H1 (cell line): ENCODE measurements around the gene HSF2. TPM values are rescaled to one million over a fixed set of nuclear protein-coding genes. Genes with fewer than 3 reads are reported as not detected.
A peak's percentile ranks its signal among the peaks of the same experiment; 100 is the strongest.

ENCODE experiments used
- EP300 ChIP-seq, 2 experiments: IDR thresholded peaks; 1 replicate in 1 of 2; 2 replicates in 1 of 2; pipeline ENCODE4 v1.6.1; 2011 to 2012; ENCODE audit warnings: low read depth in 2 of 2, low read length in 2 of 2, mild to moderate bottlenecking in 2 of 2, borderline replicate concordance in 1 of 2, inconsistent platforms in 1 of 2, moderate library complexity in 1 of 2
- HDAC6 ChIP-seq: IDR thresholded peaks from one replicate; pipeline ENCODE4 v1.7.1; 2012; ENCODE audit warnings: low read depth, mild to moderate bottlenecking, inconsistent platforms, low read length, moderate library complexity
- JUND ChIP-seq: IDR thresholded peaks from 2 replicates; pipeline ENCODE4 v1.6.1; 2011; ENCODE audit warnings: mild to moderate bottlenecking, improper control_type of control experiment, low read length
- NANOG ChIP-seq: IDR thresholded peaks from 2 replicates; pipeline ENCODE4 v1.6.1; 2011; ENCODE audit warnings: low read length, low read depth, mild to moderate bottlenecking, inconsistent platforms; ENCODE audit not compliant: insufficient read depth, poor library complexity, severe bottlenecking
- NRF1 ChIP-seq: IDR thresholded peaks from 2 replicates; pipeline ENCODE4 v1.6.1; 2011; ENCODE audit warnings: mild to moderate bottlenecking, low read depth, low read length, improper control_type of control experiment
- POU5F1 ChIP-seq: IDR thresholded peaks from 2 replicates; pipeline ENCODE4 v1.6.1; 2011; ENCODE audit warnings: low read depth, mild to moderate bottlenecking, low read length, moderate library complexity
- RBBP5 ChIP-seq: IDR thresholded peaks from 2 replicates; pipeline ENCODE4 v1.7.1; 2012; ENCODE audit warnings: low read depth, mild to moderate bottlenecking, inconsistent platforms, low read length, moderate library complexity, borderline replicate concordance
- TBP ChIP-seq: IDR thresholded peaks from 2 replicates; pipeline ENCODE4 v1.6.1; 2011; ENCODE audit warnings: low read depth, low read length, improper control_type of control experiment
- TEAD4 ChIP-seq: IDR thresholded peaks from 2 replicates; pipeline ENCODE4 v1.6.1; 2012; ENCODE audit warnings: low read depth, low read length, inconsistent platforms, mixed read lengths
- YY1 ChIP-seq: IDR thresholded peaks from 2 replicates; pipeline ENCODE4 v1.6.1; 2011; ENCODE audit warnings: low read depth, mild to moderate bottlenecking, low read length
- polyA plus RNA-seq, 7 experiments: library from polyadenylated mRNA; depleted of rRNA in 3 of 7; stranded (reverse) in 5 of 7; unstranded in 2 of 7; fragments of >200 nt in 5 of 7; fragments of 200-250 nt in 2 of 7; gene quantifications; 1 replicate in 5 of 7; 2 replicates in 1 of 7; 4 replicates in 1 of 7; pipeline versions ENCODE4 v1.2.1 to v1.2.3, GENCODE V29; 2011 to 2013; ENCODE audit warnings: missing spikeins in 2 of 7, mixed read lengths in 2 of 7
- total RNA-seq: library from RNA; stranded (reverse); fragmentation: NEBNext Ultra II Directional; extraction: Animal tissue kit (Norgen Biotek cat#: 25700); gene quantifications from 2 replicates; pipeline ENCODE4 v1.2.1, GENCODE V29; 2021

HSF2 gene
- total and polyA plus RNA-seq, 2 of the 8 experiments (the other 6 are each of a cell fraction or from before 2014, with no cell fraction given) = 16.3 to 18.3 TPM

DNA sequence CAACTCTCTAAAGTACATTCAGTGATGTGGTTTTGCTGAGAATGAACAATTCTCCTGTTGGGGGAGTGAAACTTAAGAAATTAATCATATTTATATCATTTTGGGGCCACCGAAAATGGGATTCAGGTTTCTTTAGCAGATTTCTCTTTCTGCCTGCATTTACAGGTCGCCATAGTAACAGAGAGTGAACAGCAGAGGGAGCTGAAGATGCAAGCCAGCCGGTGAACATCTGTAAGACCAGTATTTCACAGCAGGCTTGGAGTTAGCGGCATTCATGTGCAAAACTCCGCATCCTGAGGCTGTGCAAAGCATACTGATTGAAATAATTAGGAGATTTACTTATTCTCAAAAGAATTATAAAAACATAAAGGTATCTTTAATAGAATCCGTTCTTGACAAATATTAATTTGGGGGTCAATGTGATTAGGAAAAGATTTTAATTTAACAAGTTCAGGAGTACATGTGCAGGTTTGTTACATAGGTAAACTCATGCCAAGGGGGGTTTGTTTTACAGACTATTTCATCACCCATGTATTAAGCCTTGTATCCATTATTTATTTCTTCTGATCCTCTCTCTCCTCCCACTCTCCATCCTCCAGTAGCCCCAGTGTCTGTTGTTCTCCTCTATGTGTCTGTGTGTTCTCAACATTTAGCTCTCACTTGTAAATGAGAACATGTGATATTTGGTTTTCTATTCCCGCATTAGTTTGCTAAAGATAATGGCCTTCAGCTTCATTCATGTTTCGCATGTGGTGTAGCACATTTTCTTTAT, 17.8 kb upstream of the HSF2 start (continued):
- TF ChIP-seq NANOG = peak; percentile 68
- peak; percentile 50 for TF ChIP-seq TEAD4
- peak; percentile 44; the same call in 1 of the 2 replicates for TF ChIP-seq POU5F1
- TF ChIP-seq NRF1 = no peak
- TF ChIP-seq TBP = no peak
- peak; percentile 24; the same call in 1 of the 2 replicates for TF ChIP-seq JUND
- TF ChIP-seq YY1 = peak; percentile 37; the same call in 1 of the 2 replicates
- TF ChIP-seq EP300 (IDR thresholded peaks at IDR 0.05; ENCODE audit: borderline replicate concordance in 1 of 2, low read depth in 2 of 2, low read length in 2 of 2) = peak in 1 of 2 experiments; percentile 75; a peak in 1 of 3 replicates
- TF ChIP-seq RBBP5 = no peak
- TF ChIP-seq HDAC6 = no peak
